HL-60/S4 treated with retinoic acid at 250 ng/mL for 4 days and 3 days (cell line): ENCODE data around the gene IL17REL.

ENCODE experiments used
- in situ Hi-C: fragments of 300-500 bp; cut with MboI; formaldehyde crosslinking; loops from 2 replicates; pipeline ENCODE4 v1.7.0; 2022; ENCODE audit warnings: low sequenced_read_pairs

Gene IL17REL

DNA sequence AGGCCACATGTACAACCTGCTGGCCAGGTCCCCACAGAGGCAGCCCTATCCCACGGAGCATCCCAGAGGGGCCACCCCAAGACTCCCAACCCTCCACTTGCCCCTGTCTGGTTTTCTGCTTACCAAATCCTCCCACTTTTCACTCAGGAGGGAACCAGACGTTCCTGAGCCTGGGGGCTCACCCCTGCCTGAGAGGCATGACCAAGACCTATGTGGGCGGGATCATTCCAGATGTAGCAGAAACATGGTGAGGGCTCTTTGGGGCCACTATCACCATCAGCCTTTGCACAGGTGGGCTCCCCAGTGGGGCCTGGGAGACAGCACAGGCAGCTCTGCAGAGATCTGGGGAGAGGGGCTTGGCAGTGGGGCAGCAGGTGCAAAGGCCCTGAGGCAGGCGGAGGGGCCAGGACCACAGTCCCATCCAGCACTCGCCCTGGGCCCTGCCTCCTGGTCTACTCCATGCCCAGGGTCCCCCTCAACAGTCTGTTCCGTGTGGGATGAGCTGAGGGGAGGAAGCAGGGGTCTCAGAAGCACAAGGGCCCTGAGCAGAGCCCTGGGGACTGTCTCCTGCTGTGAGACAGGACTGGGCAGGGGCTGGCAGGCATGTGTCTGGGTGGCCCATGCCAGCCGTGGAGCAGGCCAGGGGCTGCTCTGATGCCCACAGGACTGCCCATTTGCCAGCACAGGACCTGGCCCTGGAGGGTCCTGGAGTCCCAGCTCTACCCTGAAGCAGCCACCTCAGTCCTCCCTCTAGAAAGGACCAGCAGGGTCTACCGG lies 42.6 kb downstream of the IL17REL start:
- in situ Hi-C loops: no loop called here

GRCh38 chr22:49968831-49969661 lies 43.5 kb downstream of the IL17REL start:
- in situ Hi-C loops: no loop called here

DNA sequence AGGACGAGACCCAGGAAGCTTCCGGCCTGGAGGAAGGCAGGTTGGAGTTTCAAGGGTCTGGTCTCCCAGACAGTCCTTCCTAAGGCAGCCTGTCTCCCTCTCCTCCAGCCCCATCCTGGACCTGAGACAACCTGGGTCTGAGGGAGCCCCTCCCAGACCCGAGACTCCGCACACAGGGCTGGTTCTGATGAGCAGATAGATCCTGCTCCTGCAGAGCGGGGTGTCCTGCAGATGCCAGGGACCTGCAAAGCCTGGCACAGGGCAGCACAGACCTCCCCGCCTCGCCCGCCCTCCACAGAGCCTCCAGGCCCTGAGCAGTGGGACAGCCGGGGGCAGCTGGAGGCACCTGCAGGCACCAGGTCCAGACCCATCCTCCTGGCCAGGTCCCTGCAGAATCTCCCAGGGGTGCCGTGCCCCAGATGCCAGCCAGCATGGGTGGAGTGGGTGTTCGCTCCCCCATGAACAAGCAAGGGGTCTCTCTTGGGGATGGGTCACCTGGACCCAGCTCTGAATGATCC lies 44.2 kb downstream of the IL17REL start:
- in situ Hi-C loops: no loop called here

- in situ Hi-C loops: no loop called here
Measured at GRCh38 chr22:49967706-49968208, 44.8 kb downstream of the IL17REL start.

GRCh38 chr22:49966774-49967705 lies 45.5 kb downstream of the IL17REL start:
- in situ Hi-C loops: no loop called here

DNA sequence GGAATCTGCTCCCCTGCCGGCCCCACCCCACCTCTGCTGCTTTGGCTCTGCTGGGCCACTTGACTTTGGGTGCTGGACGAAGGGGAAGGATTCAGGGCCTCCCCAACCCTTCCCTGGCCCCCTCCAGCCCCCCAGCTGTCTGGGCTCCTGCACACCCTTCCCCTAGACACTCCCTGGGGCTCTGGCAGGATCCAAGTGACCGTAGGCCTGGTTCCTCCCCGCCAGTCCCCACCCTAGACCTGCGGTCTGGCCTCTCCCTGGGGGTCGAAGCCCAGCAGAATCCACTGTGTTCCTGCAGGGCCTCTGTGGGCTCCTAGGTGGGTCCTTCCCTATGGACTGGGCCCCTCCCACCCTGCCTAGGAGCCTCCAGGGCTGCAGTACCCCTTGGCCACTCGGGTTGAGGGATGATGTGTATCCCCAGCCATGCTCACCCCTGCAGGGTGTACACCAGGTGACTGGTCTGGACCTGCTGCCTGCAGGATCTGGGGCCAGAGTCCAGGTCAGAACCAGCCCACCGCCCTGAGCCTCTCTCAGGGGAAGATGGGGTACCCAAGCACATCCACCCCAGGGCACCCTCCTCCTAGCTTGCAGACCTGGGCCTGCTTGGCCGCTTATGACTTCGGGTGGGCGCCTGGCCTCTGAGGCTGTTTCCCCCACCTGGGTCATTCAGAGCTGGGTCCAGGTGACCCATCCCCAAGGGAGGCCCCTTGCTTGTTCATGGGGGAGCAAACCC lies 46.4 kb downstream of the IL17REL start:
- in situ Hi-C loops: no loop called here

- in situ Hi-C loops: no loop called here
Measured at GRCh38 chr22:49965091-49966040, 47.2 kb downstream of the IL17REL start.

DNA sequence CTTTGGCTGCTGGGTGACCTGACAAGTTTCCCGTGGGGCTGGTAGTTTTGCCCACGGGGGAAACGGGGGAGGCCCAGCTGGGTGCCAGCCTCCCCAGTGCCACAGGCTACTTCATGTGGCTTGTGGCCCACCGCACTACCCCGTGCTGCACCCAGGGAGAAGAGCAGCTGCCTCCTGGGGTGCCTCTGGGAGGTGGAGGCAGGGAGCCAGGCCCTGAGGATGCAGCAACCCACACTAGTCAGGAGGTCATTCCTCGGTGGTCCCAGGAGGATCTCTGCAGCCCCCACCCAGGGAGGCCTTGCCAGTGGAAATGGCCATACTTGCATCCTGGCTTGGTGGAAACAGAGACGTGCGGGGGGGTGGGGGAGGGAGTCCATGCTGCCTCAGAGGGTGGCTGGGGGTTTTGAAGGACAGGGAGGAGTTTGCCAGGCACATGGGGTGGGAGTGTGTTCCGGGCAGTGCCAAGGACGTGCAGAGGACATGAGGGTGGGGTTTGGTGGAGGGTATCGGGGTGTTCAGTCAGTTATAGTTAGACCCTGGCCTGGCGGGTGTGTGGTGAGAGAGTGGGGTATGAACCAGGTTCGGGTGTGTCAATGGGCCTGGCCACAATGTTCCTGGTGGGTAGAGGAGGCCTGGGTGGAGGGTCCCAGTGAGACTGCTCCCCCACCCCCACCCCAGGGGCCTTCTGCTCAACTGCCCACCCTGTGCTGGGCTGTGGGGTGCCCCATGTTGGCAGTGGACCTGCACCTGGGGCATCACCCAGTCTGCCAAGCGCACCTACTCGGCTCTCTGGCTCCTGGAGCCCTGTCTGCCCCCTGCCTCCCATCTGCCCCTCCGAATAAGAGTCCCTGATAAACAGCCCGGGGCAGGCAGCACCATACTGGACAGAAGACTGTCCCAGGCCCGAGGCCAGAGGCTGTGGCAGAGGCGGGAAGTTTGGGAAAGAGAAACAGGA lies 48.2 kb downstream of the IL17REL start:
- in situ Hi-C loops: no loop called here

DNA sequence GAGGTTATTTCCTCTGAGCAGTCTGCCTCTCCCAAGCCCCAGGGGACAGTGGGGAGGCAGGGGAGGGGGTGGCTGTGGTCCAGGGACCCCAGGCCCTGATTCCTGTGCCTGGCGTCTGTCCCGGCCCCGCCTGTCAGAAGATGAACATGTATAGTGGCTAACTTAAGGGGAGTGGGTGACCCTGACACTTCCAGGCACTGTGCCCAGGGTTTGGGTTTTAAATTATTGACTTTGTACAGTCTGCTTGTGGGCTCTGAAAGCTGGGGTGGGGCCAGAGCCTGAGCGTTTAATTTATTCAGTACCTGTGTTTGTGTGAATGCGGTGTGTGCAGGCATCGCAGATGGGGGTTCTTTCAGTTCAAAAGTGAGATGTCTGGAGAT lies 48.9 kb downstream of the IL17REL start:
- in situ Hi-C loops: no loop called here

DNA sequence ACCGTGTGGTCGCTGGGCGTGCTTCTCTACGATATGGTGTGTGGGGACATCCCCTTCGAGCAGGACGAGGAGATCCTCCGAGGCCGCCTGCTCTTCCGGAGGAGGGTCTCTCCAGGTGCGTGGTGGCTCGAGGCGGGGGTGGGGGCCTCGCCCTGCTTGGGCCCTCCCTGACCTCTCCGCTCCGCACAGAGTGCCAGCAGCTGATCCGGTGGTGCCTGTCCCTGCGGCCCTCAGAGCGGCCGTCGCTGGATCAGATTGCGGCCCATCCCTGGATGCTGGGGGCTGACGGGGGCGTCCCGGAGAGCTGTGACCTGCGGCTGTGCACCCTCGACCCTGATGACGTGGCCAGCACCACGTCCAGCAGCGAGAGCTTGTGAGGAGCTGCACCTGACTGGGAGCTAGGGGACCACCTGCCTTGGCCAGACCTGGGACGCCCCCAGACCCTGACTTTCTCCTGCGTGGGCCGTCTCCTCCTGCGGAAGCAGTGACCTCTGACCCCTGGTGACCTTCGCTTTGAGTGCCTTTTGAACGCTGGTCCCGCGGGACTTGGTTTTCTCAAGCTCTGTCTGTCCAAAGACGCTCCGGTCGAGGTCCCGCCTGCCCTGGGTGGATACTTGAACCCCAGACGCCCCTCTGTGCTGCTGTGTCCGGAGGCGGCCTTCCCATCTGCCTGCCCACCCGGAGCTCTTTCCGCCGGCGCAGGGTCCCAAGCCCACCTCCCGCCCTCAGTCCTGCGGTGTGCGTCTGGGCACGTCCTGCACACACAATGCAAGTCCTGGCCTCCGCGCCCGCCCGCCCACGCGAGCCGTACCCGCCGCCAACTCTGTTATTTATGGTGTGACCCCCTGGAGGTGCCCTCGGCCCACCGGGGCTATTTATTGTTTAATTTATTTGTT lies 49.6 kb downstream of the IL17REL start:
- in situ Hi-C loops: no loop called here

GRCh38 chr22:49962012-49962750 lies 50.4 kb downstream of the IL17REL start:
- in situ Hi-C loops: no loop called here

- in situ Hi-C loops: no loop called here
Measured at GRCh38 chr22:49961601-49962011, 51.0 kb downstream of the IL17REL start.

DNA sequence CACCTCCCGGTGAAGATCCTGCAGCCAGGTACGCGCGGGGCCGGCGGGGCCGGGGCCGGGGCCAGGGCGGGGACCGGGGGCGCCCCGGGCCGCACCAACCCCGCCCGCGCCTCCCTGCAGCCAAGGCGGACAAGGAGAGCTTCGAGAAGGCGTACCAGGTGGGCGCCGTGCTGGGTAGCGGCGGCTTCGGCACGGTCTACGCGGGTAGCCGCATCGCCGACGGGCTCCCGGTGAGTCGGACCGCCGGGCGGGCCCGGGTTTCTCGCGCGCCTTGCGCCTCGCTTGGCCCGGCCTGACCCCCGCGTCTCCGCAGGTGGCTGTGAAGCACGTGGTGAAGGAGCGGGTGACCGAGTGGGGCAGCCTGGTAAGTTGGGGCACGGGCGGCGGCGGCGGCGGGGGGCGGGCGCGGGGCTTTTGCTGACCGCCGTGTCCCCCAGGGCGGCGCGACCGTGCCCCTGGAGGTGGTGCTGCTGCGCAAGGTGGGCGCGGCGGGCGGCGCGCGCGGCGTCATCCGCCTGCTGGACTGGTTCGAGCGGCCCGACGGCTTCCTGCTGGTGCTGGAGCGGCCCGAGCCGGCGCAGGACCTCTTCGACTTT lies 51.5 kb downstream of the IL17REL start:
- in situ Hi-C loops: no loop called here

GRCh38 chr22:49960159-49961004 lies 52.2 kb downstream of the IL17REL start, which contains the start of gene PIM3:
TSS of gene PIM3 (plus strand) at chr22:49960772. CDS start at chr22:49960948, 176 bp downstream.
- in situ Hi-C loops: no loop called here

- in situ Hi-C loops: no loop called here
Measured at GRCh38 chr22:49959782-49960158, 52.8 kb downstream of the IL17REL start.
